ENCODE data around the gene NUDT11. TPM values are rescaled to one million over a fixed set of nuclear protein-coding genes. Genes with fewer than 3 reads are reported as not detected.

The NUDT11 gene
- total RNA-seq, 4 donors from 2014 or later = 1.2 to 3.4 (median 2.7) TPM

DNA sequence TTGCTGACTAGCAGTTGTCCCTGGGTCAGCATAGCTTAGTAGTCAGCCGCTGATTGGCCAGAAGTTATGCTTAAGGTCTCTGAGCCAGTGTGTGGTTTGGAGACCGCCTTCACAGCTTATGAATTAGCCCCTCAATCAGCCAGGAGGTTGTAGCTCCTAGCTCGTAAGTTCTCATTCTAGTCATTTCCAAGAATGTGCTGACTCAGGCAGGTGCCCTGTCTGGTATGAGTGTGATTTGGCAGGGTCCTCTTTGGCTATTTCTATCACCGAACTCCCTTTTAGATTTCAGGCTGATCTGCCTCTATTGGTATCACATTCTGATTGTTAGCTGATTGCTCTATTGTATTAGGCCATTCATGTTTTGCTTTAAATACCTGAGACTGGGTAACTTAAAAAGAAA lies 33.1 kb downstream of the NUDT11 start:
- intact Hi-C loops (cut with DNase I) = no loop called here

DNA sequence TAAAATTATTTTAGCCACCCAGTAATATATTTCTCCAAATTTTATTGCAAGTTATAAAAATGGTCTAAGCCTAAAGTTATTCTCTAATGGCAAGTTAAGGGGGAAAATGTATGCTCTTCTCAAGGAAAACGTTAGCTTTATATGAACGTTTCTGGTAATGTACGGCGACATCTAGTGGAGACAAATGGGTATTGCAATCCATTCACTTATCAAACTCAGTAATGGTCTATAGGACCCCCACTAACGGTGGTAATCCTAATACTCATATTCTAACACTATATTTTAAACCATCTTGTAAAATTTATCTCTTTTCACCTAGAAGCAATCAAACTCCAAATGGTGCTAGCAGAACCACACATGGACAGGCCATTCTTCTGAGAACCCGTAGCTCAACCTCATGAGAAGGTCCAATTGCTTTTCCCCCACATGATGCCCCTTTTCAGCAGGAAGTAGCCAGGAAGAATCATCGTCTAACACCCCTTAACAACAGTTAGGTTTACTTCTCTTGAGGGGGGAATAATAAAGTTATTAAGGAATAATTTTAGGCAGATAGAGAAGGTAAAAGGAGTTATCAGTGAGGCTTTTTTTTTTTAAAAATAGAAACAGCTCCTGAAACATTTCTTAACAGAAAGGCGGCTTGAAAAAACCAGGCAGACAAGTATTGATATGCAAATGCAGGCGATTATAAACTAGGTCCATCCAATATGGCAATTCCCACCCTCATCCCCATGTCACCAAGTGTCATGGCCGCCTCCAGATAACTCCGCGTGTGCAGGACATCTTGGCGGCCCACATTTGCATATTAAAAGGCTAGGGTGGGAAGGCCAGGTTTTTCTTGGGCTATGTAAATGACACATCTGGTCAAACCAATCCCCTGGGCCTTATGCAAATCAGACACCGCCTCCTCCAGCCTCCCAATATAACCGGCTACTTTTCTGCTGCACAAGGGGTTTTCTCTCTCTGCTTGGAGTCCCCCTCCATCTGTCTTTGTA lies 35.0 kb downstream of the NUDT11 start:
- WGBS = 38% methylated on average over 15 of the region's 15 CpGs
- TF ChIP-seq EP300 (IDR thresholded peaks at IDR 0.05) (no peak), POLR2AphosphoS5 (IDR thresholded peaks at IDR 0.05) (no peak), POLR2A (IDR thresholded peaks at IDR 0.05; ENCODE audit: low read depth) (no peak)
- TF ChIP-seq, protein P1, sequence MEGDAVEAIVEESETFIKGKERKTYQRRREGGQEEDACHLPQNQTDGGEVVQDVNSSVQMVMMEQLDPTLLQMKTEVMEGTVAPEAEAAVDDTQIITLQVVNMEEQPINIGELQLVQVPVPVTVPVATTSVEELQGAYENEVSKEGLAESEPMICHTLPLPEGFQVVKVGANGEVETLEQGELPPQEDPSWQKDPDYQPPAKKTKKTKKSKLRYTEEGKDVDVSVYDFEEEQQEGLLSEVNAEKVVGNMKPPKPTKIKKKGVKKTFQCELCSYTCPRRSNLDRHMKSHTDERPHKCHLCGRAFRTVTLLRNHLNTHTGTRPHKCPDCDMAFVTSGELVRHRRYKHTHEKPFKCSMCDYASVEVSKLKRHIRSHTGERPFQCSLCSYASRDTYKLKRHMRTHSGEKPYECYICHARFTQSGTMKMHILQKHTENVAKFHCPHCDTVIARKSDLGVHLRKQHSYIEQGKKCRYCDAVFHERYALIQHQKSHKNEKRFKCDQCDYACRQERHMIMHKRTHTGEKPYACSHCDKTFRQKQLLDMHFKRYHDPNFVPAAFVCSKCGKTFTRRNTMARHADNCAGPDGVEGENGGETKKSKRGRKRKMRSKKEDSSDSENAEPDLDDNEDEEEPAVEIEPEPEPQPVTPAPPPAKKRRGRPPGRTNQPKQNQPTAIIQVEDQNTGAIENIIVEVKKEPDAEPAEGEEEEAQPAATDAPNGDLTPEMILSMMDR (IDR thresholded peaks at IDR 0.05) = peak; percentile 63 to 87 (median 71)
- intact Hi-C loops (cut with DNase I) = no loop called here

More for the DNA sequence above, 33.1 kb downstream of the NUDT11 start:
- H3K9me3 ChIP-seq = no peaks in the 10 kb centered on the region
- 68% methylated on average over 4 of the region's 4 CpGs for WGBS
- peaks cover 0 to 4% (median 0%) of the 10 kb centered on the region in 4 donors for H3K27me3 ChIP-seq
- H3K4me1 ChIP-seq = no peaks in the 10 kb centered on the region
- H3K27ac ChIP-seq (replicated peaks in 1 of 4) = no peak overlapping the region
- TF ChIP-seq, protein P1 (IDR thresholded peaks at IDR 0.05) = no peak
- TF ChIP-seq POLR2AphosphoS5 (IDR thresholded peaks at IDR 0.05) = no peak
- TF ChIP-seq EP300 (IDR thresholded peaks at IDR 0.05) = no peak
- TF ChIP-seq POLR2A (IDR thresholded peaks at IDR 0.05; ENCODE audit: low read depth) = no peak
- no peak overlapping the region for H3K4me3 ChIP-seq
- H3K36me3 ChIP-seq = no peaks in the 10 kb centered on the region
- DNase-seq (ENCODE audit: extremely low spot score) = no peak

DNA sequence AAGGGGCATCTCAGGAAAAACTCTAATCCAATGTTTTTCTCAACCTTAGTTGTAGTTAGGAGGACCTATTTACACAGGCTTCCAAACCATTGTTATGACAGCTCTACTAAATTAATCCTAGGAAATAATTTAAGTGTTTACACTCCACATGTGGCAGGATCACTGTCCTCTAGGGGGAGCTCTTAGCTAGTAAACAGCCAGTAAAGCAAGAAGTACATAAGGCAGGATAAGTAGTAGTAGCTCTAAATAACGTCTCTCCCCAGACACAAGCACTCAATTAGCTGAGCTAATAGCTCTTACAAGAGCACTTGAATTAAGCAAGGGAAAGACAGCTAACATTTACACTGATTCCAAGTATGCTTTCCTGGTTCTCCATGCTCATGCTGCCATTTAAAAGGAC lies 37.3 kb downstream of the NUDT11 start:
- no peak overlapping the region for H3K4me3 ChIP-seq
- WGBS = 27% methylated on average over 1 of the region's 1 CpG
- H3K9me3 ChIP-seq = no peaks in the 10 kb centered on the region
- no peaks in the 10 kb centered on the region for H3K36me3 ChIP-seq
- no peak for TF ChIP-seq POLR2A (IDR thresholded peaks at IDR 0.05; ENCODE audit: low read depth)
- TF ChIP-seq, protein P1 (IDR thresholded peaks at IDR 0.05) = peak in 1 of 3 experiments; percentile 29
- intact Hi-C loops (cut with DNase I) = no loop called here
- DNase-seq (ENCODE audit: extremely low spot score) = no peak
- no peaks in the 10 kb centered on the region for H3K4me1 ChIP-seq
- H3K27me3 ChIP-seq = peaks cover 0 to 4% (median 0%) of the 10 kb centered on the region in 4 donors
- no peak overlapping the region for H3K27ac ChIP-seq (replicated peaks in 1 of 4)

More for the DNA sequence above, 35.0 kb downstream of the NUDT11 start:
- DNase-seq (ENCODE audit: extremely low spot score) = no peak
- H3K4me1 ChIP-seq = no peaks in the 10 kb centered on the region
- peaks cover 0 to 4% (median 0%) of the 10 kb centered on the region in 4 donors for H3K27me3 ChIP-seq
- H3K36me3 ChIP-seq = no peaks in the 10 kb centered on the region
- no peak overlapping the region for H3K27ac ChIP-seq (replicated peaks in 1 of 4)
- H3K4me3 ChIP-seq = no peak overlapping the region
- H3K9me3 ChIP-seq = no peaks in the 10 kb centered on the region

DNA sequence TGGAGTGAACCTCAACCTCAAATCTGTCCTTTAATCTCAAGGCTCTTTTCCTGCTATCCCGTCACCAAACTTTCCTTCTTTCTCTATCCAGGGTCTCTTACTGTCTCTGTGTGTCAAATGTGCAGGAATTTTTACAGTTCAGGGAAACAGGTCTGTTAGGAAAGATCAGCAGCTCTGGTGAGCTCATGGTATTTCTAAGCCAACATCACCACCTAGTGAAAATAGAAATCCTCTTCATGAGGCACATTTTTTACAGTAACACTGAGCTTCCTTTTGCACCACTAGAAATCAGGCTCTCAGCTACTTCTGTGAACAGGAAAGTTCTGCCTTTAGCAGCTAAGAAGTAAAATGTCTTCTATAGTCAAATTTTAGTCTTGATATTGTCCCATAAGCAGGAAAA lies 39.6 kb downstream of the NUDT11 start:
- no peak for DNase-seq (ENCODE audit: extremely low spot score)
- intact Hi-C loops (cut with DNase I) = no loop called here

More for the DNA sequence above, 39.6 kb downstream of the NUDT11 start:
- H3K9me3 ChIP-seq = no peaks in the 10 kb centered on the region
- no peak overlapping the region for H3K27ac ChIP-seq (replicated peaks in 1 of 4)
- H3K4me3 ChIP-seq = no peak overlapping the region
- no peaks in the 10 kb centered on the region for H3K4me1 ChIP-seq
- WGBS = 0% methylated on average over 1 of the region's 1 CpG
- peaks cover 0 to 4% (median 0%) of the 10 kb centered on the region in 4 donors for H3K27me3 ChIP-seq
- no peaks in the 10 kb centered on the region for H3K36me3 ChIP-seq
- TF ChIP-seq EP300 (IDR thresholded peaks at IDR 0.05) (no peak), POLR2A (IDR thresholded peaks at IDR 0.05; ENCODE audit: low read depth) (no peak), POLR2AphosphoS5 (IDR thresholded peaks at IDR 0.05) (no peak)
- TF ChIP-seq, protein P1 (IDR thresholded peaks at IDR 0.05) = no peak
